ENCODE measurements around the gene MINDY2. TPM values are rescaled to one million over a fixed set of nuclear protein-coding genes. Genes with fewer than 3 reads are reported as not detected.

Gene MINDY2
- total RNA-seq, 1 donor from 2014 or later: 15.5 TPM

DNA sequence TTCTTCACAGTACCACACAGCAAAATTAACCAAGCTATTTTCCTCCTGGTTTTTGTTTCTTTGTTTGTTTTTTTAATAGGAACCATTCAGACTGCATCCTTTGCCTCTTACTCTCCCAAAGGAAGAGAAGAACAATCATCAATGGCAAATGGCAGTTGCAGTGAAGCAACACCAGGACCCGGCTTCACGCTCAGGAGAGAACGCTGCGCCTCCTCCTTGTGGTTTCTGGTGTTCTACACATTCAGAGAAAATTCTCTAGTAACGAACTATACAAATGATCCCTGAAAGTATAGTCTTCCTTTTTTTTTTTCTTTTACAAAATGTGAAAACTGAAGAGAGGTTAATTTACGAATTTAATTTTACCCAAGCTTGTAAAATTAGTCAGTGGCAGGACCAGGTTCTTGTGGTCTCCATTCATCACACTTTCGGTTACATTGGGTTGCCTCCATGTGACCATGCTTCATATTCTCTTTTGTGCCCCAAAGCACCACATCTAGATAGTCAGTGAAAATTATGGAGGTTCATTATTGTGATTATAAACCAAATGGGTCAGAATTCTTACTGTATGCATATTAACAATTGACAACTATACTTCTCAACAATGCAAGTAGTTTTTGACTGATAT, 10.6 kb upstream of the MINDY2 start:
- DNase-seq (ENCODE audit: extremely low spot score in 2 of 2): no peak
- Histone ChIP-seq H3K9me3 (no peaks in the 10 kb centered on the region), H3K36me3 (no peaks in the 10 kb centered on the region), H3K27ac (no peak overlapping the region), H3K4me3 (no peak overlapping the region), H3K27me3 (no peaks in the 10 kb centered on the region), H3K4me1 (peaks cover 6% of the 10 kb centered on the region)
- intact Hi-C loops (cut with DNase I): no loop called here
- TF ChIP-seq, protein P1, sequence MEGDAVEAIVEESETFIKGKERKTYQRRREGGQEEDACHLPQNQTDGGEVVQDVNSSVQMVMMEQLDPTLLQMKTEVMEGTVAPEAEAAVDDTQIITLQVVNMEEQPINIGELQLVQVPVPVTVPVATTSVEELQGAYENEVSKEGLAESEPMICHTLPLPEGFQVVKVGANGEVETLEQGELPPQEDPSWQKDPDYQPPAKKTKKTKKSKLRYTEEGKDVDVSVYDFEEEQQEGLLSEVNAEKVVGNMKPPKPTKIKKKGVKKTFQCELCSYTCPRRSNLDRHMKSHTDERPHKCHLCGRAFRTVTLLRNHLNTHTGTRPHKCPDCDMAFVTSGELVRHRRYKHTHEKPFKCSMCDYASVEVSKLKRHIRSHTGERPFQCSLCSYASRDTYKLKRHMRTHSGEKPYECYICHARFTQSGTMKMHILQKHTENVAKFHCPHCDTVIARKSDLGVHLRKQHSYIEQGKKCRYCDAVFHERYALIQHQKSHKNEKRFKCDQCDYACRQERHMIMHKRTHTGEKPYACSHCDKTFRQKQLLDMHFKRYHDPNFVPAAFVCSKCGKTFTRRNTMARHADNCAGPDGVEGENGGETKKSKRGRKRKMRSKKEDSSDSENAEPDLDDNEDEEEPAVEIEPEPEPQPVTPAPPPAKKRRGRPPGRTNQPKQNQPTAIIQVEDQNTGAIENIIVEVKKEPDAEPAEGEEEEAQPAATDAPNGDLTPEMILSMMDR (IDR thresholded peaks at IDR 0.05): no peak
- TF ChIP-seq POLR2AphosphoS5 (IDR thresholded peaks at IDR 0.05; ENCODE audit: insufficient read depth in 1 of 2, low read depth in 1 of 2) (no peak), POLR2A (IDR thresholded peaks at IDR 0.05) (no peak)

DNA sequence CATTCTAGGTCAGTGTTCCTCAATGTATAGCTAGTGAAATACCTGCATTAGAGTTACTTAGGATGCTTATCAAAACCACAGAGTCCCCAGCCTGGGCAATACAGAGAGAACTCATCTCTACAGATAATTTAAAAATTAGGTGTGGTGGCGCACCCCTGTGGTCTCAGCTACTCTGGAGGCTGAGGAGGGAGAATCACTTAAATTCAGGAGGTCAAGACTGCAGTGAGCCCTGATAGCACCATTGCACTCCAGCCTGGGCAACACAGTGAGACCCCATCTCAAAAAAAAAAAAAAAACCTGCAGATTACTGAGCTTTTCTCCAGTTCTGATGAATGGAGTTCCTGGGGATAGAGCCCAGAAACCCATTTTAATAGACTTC, 10.1 kb upstream of the MINDY2 start:
- H3K27ac ChIP-seq: no peak overlapping the region

DNA sequence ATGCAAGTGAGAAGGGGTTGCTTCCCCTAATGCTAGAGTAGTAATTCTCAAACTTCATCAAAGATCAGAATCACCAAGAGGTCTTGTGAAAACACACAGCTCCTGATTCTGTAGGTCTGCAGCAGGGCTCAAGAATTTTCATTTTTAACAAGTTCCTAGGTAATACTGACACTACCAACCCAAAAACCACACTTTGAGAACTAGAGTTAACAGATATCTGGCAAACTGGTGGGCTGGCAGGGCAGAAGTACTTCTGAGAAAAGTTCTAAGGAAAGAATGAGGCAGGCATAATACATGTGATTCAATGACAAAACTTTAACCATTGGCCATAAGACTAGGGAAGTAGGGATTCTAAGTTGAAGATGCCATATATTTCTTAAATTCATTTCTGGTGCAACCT, 8.8 kb upstream of the MINDY2 start:
- no peak overlapping the region for H3K27ac ChIP-seq
- no peak for TF ChIP-seq POLR2A (IDR thresholded peaks at IDR 0.05)
- TF ChIP-seq, protein P1 (IDR thresholded peaks at IDR 0.05): no peak
- no peak for TF ChIP-seq POLR2AphosphoS5 (IDR thresholded peaks at IDR 0.05; ENCODE audit: insufficient read depth in 1 of 2, low read depth in 1 of 2)
- intact Hi-C loops (cut with DNase I): no loop called here

More for the DNA sequence above, 10.1 kb upstream of the MINDY2 start:
- intact Hi-C loops (cut with DNase I): no loop called here
- DNase-seq (ENCODE audit: extremely low spot score in 2 of 2): no peak
- no peaks in the 10 kb centered on the region for H3K27me3 ChIP-seq
- TF ChIP-seq POLR2A (IDR thresholded peaks at IDR 0.05) (no peak), POLR2AphosphoS5 (IDR thresholded peaks at IDR 0.05; ENCODE audit: insufficient read depth in 1 of 2, low read depth in 1 of 2) (no peak)
- TF ChIP-seq, protein P1 (IDR thresholded peaks at IDR 0.05): no peak
- peaks cover 6% of the 10 kb centered on the region for H3K4me1 ChIP-seq
- H3K4me3 ChIP-seq: no peak overlapping the region
- no peaks in the 10 kb centered on the region for H3K9me3 ChIP-seq
- no peaks in the 10 kb centered on the region for H3K36me3 ChIP-seq

DNA sequence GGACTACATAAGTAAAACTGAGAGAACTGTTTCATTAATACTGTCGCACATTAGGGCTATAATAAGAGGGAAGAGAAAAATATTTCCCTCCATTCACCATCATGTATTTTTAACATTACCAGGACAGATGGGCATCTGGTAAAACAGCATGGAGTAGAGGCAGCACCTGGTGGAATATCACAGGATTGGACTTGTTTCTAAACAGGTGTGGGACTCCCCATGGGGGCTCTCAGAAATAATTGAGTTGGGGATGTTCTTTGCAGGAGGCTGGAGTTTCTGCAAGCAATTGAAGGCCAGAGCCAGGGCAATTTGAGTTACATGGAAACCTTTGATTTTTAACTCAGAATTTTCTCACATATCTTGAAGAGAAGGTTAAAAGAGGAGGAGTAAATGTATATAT, 8.4 kb upstream of the MINDY2 start:
- no peak overlapping the region for H3K4me3 ChIP-seq
- H3K27me3 ChIP-seq: no peaks in the 10 kb centered on the region
- no peak for DNase-seq (ENCODE audit: extremely low spot score in 2 of 2)
- no peaks in the 10 kb centered on the region for H3K36me3 ChIP-seq
- no peaks in the 10 kb centered on the region for H3K9me3 ChIP-seq
- TF ChIP-seq, protein P1 (IDR thresholded peaks at IDR 0.05): no peak
- TF ChIP-seq POLR2A (IDR thresholded peaks at IDR 0.05): no peak
- no peak for TF ChIP-seq POLR2AphosphoS5 (IDR thresholded peaks at IDR 0.05; ENCODE audit: insufficient read depth in 1 of 2, low read depth in 1 of 2)
- peaks cover 5% of the 10 kb centered on the region for H3K4me1 ChIP-seq
- no peak overlapping the region for H3K27ac ChIP-seq
- intact Hi-C loops (cut with DNase I): no loop called here

More for the DNA sequence above, 8.8 kb upstream of the MINDY2 start:
- no peak for DNase-seq (ENCODE audit: extremely low spot score in 2 of 2)
- H3K4me1 ChIP-seq: peaks cover 6% of the 10 kb centered on the region
- no peak overlapping the region for H3K4me3 ChIP-seq
- H3K27me3 ChIP-seq: no peaks in the 10 kb centered on the region
- H3K36me3 ChIP-seq: no peaks in the 10 kb centered on the region
- H3K9me3 ChIP-seq: no peaks in the 10 kb centered on the region

DNA sequence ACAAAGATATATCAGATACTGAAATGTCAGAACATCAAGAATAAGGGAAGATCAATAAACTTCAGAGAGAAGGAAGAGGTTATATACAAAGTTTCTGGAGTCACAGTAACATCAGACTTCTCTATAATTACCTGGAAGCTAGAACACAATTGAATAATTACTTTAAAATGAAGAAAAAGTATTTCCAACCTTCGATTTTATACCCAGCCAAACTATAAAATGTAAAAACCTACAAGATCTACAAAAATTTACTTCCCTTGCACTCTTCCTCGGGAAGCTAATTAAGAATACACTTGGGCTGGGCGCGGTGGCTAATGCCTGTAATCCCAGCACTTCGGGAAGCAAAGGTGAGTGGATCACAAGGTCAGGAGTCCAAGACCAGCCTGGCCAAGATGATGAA, 6.6 kb upstream of the MINDY2 start:
- Histone ChIP-seq H3K4me3 (no peak overlapping the region), H3K27ac (no peak overlapping the region), H3K9me3 (no peaks in the 10 kb centered on the region), H3K27me3 (no peaks in the 10 kb centered on the region), H3K4me1 (no peaks in the 10 kb centered on the region), H3K36me3 (no peaks in the 10 kb centered on the region)
- TF ChIP-seq, protein P1 (IDR thresholded peaks at IDR 0.05): no peak
- no peak for TF ChIP-seq POLR2A (IDR thresholded peaks at IDR 0.05)
- TF ChIP-seq POLR2AphosphoS5 (IDR thresholded peaks at IDR 0.05; ENCODE audit: insufficient read depth in 1 of 2, low read depth in 1 of 2): no peak
- intact Hi-C loops (cut with DNase I): no loop called here
- DNase-seq (ENCODE audit: extremely low spot score in 2 of 2): no peak
